ENCODE measurements around the gene BAHCC1.

Gene BAHCC1

DNA sequence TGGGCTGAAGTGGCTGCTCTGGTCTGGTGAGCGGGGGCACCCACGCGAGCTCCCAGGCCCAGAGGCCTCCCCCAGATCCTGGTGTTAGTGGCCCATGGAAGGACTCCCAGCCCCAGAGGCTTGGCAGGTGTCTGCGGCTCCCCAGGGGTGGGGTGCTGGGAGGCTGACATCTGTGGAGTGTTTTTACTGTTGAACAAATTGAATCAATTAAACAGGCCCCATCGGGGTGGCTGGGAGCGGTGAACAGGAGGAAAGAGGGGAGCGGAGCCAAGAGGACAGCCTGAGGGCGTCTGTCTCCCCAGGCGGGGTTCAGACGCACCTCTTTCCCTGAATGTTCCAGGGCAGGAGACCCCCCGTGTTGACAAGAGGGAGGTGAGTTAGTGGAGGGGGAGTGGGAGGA lies 87.4 kb downstream of the BAHCC1 start:
- DNase-seq: no peak

DNA sequence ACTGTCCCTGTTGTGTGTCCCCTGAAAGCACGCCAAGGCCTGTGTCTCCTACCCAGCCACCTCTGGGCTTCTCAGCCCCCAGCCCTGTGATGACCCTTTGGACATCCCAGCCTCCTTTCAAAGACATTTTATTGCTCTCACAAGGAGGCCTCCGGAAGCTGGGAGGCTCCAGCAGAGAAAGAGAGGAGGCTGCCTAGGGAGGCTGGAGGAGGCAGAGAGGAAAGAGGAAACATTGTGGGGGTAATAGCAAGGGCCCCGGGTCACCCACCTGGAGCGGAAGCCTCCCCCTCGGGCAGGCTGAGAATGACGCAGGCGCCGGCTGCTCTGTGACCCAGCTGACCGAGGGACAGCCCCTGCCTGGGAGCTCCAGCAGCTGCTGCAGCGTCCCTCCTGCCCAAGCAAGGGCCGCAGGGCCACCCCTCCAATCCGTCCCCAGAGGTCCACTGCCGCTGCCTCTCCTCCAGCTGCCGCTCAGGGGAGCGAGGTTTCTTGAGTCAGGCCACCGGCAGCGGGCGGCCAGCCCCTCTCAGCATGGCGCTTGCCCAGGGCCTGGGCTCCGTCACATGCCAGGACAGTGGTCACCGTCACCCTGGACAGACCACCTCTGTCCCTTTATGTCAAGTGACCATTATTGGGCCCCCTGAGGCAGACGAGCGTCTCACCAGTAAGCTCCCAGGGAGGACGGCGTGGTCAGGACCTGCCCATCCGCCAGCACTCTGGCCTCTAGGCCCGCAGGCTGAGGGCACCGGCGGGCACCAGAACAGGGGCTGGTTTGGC lies 88.0 kb downstream of the BAHCC1 start:
- DNase-seq: no peak

DNA sequence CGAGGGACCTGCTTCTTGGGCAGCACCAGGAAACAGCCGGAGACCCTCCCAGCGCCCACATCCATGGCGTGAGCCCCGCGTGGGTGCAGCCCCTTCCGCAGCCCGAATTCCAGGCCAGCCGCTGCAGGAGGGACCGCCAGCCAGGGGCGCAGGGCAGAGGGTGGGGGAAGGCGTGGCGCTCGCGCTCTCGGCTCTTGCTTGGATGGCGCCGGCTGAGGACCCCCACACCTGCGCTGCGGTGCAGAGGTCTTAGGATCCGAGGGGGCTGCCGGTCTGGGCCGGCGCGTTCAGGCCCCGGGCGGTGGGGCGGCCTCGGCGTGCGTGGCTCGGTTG lies 88.6 kb downstream of the BAHCC1 start:
- no peak for DNase-seq

DNA sequence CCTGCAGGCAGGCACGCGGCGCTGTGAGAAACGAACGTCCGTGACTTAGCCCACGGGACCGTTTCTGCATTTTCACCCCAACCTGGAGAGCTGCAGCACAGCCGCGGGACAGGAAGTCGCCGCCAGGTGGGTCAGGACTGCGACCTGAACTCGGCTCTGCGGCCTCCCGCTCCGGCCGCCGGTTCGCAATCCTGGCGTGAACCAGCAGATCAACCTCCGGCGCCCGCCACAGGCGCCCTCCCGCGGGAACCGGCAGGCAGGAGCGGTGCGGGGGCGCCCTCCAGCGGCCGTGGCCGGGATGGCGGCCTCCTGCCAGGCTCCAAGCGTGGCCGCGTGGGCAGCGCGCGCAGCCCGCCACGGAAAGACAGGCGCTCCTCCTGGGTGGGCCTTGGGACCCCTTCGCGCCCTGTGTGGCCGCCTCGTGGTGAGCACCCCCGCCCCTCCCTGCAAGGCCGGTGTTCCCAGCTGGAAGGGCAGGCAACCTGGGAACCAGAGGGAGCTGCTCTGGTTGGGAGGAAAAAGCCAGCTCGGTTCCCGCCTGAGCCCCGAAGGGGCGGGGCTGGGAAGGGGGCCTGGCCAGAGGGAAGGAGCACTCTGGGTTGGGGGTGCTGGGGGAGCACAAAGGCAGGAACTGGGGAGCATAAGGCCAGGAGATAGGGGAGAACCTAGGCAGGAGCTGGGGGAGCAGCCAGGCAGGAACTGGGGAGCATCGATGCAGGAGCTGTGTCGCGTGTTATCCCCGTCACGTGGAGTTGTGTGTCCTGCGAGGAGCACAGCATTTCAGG lies 89.1 kb downstream of the BAHCC1 start:
- DNase-seq: no peak

DNA sequence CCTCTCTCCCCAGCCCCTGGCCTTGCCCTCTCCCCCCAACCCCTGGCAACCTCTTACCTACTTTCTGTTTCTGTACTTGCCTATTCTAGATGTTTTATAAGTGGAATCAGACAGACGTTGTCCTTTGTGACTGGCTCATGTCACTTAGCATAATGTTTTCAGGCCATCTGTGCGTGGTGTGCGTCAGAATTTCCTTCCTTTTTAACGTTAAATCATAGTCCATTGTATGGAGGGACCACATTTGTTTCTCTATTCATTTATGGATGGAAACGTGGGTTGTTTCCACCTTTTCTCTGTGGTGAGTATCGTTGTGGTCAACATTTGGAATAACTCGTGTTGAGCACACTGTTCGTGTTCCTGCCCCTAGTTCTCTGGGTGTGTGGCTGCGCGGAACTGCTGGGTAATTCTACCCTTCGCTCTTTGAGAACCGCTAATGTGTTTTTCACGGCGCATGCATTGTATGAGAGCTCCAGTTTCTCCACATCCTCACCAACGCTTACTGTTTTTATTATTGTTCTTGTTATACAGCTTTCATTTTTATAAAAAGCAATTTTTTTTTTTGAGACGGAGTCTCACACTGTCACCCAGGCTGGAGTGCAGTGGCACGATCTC lies 91.0 kb downstream of the BAHCC1 start:
- no peak for DNase-seq

DNA sequence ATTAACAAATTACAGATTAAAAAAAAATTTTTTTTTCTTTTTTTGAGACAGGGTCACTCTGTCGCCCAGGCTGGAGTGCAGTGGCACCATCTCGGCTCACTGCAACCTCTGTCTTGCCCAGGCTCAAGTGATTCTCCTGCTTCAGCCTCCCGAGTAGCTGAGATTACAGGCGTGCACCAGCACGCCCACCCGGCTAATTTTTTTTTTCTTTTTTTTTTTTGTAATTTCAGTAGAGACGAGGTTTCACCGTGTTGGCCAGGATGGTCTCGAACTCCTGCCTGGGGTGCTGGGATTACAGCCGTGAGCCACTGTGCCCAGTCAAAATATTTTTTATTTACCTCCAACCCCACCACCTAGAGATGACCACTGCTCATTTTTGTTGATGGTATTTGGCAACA lies 91.8 kb downstream of the BAHCC1 start:
- no peak for DNase-seq

DNA sequence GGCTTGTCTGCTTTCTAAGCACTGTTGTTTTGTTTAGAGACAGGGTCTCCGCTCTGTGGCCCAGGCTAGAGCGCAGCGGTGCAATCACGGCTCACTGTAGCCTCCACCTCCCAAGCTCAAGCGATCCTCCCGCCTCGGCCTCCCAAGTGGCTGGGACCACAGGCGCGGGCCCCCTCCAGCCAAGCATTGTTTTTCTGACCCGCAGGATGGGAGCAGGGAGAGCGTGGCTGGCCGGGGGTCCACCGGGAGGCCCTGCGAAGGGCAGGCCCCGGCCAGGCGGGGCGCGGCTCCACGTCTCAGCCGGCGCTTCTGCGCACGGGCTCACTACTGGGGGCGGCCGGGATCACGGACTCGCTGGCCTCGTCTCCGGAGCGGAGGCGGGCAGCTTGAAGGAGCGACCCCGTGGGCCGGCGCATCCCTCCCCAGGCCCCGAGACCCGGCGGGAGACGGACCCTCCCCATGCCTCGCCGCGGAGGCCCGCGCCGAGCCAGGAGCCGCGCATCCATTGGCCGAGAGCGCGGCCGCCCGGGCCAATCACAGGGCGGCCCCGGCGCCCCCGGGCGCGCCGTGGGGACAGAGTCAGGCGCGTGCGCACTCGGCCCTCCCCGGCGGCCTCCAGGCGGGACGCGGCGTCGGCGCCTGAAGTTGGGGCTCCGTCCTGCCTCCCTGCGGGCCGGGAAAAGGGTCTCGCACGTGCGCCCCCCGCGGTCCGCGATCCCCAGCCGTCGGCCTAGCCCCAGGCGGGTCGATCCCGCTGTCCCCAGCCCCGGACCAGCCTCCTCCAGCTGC lies 92.4 kb downstream of the BAHCC1 start:
- DNase-seq: no peak

DNA sequence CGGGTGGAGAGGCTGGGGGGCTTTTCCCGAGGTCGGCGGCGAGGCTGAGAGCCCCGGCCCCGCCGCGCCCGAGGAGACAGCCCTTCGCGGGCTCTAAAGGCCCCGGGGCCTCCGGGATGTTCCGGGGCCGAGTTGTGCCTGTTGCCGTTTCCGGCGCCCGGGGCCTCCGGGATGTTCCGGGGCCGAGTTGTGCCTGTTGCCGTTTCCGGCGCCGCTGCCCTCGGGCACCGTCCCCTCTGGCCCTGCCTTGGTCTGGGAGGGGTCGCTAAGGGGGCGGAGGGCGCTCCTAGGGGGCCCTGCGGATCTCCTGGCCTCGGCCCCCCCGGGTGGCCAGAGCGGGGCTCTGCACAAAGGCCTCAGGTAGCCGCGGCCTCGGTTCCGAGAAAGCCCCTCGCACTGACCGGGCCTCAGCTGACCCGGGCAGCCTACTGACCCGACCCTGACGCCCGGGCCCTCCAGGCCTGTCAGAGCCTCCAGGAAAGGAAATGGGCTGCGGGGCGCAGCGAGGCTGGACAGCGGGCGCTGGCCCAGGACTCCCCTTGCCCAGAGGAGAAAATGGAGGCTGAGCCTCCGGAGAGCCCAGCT lies 93.1 kb downstream of the BAHCC1 start:
- no peak for DNase-seq

DNA sequence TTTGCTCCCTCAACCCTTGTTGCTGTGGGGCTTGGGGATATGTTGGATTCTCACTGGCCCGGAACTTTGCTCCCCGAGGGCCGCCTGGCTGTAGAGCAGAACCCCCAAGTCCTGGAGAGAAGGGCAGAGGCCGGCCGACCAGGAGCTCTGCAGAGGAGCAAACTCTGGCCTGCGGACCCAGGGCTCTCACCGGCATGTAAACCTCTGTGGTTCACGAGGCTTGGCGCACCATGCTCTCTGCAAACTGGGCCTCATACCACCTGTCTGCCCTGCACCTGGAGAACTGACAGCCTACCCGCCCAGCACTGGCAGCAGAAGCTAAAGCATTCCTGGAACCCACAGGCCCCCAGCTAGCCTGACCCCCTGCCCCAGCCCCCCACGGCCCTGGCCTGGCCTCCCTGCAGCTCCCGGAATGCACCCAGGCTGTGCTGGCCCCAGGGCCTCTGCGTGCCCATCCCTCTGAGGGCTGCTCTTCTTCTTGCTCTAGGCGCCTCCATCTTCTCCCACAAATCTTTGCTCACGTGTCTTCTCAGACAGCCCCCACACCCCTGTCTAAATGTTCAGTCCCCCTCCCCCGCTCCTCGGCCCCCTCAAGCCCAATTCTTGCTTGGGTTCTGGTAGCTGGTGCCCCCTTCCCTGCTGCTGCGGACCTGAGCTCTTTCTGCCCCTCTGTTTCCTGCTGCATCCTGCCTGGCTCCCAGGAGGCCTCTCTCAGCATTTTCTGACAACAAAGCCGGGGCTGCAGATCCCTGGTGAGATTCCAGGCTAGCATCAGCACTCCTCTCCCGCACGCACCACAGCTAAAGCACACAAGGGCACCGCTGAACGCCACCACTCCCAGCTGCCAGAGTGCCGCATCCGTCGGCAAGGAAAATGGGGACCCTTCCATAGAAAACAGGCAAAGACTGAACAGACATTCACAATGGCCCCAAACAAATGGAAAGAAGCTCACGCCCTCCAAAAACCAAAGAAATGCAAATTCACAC lies 94.0 kb downstream of the BAHCC1 start:
- DNase-seq: no peak

DNA sequence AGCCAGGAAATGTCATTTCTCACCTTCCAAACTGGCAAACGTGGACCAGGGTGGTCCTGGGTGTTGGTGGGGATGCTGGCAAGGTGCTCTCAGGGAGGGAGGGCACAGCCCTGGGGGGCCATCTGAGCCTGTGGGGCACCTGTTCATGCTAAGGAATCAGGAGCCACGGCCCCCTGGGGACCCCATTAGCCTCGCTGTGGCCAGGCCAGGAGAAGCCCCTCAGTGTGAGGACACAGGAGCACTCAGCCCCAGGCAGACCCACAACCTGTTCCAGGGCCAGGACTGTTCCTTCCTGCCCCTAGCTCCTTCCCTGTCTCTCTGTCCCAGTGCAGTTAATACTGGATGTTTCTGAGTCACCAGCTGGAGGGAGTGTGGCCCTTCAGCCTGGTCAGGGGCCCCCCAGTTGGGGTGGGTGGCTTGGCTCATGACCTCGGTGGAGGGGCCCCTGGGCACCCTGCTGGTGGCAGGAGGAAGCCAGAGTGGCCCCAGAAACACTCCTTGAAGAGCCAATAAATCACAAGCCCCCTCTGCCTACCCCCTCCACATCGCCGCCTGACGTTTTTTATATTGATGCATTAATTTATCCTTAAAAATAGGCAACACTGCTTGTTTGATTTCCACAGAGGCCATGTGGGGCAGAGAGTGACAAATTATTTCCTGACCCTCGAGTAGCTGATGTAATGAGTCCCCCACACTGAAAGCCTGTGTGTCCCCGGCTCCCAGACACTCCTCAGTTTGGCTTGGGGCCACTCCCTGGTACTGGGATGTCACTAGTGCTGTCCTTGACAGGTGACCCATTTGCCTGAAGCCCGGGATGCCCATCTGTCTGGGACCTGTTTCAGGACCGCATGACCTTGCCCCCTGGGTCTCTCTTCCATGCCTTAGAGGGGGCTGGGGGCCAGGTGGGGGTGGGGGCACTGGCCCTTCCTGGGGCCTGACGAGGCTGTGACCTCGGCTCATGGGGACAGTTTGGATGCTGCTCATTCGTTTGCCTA lies 95.0 kb downstream of the BAHCC1 start:
- DNase-seq: no peak

DNA sequence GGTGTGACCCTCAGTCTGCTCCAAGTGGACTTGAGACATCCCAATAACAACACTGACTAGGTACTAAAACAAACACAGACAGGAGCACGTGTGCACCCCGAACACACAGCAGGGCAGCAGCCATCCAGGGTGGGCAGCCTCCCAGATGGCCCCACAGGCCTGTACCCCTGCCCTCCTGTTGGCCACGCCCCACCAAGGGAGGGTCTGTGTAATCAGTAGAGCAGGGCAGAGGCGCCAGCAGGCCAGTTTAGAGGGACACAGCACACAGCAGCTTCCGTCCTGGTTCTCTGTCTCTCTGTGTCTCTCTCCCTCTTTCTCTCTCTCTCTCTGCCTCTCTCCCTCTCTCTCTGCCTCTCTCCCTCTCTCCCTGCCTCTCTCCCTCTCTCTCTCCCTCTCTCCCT lies 95.9 kb downstream of the BAHCC1 start:
- DNase-seq: no peak

DNA sequence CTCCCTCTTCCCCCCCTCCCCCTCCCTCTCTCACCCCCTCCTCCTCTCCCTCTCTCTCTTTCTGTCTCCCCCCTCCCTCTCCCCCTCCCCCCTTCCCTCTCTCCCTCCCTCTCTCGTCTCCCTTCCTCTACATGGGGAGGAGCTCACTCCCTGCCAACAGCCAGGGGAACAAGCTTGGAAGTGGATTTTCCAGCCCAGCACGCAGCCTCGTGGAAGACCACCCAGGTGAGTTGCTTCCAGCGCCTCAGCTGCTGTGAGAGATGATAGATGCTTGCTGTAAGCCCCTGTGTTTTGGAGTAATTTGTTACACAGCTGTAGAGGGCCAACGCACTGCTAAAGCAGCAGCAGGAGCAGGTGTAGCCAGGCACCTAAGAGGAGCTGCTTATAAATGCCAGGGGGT lies 96.5 kb downstream of the BAHCC1 start:
- DNase-seq: no peak

DNA sequence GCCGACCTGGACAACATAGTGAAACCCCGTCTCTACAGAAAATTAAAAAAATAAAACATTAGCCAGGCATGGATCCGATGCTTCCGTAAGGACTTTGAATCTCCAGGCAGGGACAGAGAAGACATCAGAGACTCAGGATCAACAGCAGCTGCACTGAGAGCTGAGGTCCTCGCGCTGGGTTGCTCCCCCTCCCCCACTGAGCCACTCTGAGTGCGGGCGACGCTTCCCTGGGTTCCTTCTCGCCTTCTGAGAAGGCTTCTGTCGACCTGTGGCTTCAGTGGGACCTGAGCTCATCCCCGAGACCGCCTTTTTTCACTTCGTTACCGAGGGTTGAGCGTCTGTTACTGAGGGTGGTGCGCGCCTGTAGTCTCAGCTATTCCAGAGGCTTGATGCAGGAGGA lies 96.9 kb downstream of the BAHCC1 start:
- DNase-seq: no peak

DNA sequence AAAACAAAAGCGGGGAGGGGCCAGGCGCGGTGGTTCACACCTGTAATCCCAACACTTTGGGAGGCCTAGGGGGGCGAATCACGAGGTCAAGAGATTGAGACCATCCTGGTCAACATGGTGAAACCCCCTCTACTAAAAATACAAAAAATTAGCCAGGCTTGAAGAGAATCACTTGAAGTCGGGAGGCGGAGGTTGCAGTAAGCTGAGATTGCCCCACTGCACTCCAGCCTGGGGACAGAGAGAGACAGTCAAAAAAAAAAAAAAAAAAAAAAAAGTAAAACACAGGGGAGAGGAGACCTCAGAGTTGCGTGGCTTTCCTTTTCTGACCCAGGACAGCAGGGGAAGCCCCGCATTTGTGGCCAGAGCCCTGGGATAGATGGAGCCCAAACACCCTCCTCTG lies 97.4 kb downstream of the BAHCC1 start:
- DNase-seq: no peak

DNA sequence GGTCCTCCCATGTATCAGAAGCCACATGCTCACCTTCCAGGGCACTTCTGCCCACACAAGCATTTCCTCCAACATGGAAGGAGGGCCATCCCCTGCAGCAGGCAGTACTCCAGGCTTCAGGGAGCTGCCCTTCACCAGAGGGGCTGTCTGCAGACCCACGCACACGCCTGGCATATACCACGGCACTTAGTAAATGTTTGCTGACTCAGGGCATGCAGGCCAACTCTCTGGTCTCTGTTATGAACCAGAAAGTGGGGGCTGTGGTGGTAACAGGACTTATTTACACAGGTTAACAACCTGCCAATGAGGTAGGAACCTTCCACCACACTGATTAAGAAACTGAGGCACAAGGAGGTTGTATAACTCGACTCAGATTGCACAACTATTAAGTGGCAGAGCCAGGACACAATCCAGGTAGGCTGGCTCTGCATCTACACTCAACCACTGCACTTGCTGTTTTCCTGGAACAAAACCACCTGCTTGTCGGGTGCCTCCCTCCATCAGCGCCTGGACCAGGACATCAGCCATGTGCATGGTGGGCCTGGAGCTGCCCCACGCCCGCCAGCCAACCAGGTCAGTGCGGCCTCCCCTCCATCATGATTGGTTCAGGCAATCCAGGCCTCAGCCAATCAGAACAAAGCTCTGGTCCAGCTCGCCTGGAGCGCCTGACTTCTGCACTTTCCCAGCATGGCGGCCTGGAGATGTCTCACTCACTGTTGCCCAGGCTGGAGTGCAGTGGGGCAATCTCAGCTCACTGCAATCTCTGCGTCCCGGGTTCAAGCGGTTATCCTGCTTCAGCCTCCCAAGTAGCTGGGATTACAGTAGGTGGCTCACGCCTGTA lies 98.2 kb downstream of the BAHCC1 start:
- no peak for DNase-seq

DNA sequence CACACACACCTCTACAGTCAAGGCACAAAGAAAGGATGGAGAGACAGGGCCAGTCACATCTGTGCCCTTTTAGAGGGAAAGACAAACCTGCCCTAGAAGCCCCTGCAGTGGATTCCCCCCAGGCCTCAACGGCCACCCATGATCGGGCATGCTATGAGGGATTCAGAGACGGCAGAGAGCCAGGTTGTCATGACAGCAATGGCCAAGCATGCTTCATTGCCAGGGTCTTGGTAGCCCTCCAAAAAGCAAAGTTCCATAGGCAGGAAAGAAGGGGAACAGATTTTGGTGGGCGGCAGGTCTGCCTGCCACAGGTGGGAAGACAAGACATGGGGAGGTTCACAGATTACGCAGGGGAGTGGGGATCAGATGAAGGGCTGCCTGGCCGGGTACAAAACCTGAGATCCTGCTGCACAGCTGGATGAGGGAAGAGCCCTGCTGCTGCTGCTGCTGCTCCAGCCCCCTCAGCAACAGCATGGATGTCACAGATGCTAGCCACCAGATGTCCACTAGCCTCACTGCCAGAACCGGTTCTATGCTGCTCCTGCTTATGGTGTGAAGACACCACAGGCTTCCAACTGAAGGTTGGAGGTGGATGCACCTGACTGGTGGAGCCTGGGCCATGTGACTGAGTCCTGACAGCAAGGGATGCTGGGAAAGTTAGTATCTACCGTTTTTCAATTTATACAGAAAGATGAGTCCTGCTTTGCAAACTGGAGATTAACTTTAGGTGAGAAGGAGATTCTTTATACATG lies 99.5 kb downstream of the BAHCC1 start:
- DNase-seq: no peak

DNA sequence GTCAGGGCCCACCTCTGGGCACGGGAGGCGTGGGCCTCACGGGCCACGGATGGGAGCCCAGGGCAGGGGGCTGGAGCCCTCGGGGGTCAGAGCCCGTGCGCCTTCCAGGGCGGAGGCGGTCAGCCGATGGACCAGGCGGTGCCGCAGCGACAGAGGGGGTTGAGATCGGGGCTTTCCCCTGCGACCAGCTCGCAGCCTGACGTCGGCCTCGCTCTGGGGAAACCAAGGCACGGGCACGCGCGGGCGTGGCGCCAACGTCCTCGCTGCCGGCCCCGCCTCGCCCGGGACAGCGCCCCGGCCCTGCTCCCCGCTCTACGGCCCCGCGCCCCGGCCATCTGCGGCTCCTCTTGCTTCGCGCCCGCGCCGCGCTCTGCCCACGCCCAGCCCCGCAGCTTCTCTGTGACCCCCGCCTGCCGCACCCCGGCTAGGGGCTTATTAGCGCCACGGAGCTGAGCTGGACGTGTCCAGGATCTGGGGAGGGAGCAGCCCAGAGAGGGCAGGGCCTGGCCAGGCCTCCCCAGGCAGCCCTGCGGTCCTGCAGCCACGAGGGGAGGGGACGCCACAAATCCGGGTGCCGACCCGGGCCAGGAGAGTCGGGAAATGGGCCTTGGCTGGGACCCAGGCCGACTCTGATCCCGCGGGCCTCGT lies 103.8 kb downstream of the BAHCC1 start:
- no peak for DNase-seq

DNA sequence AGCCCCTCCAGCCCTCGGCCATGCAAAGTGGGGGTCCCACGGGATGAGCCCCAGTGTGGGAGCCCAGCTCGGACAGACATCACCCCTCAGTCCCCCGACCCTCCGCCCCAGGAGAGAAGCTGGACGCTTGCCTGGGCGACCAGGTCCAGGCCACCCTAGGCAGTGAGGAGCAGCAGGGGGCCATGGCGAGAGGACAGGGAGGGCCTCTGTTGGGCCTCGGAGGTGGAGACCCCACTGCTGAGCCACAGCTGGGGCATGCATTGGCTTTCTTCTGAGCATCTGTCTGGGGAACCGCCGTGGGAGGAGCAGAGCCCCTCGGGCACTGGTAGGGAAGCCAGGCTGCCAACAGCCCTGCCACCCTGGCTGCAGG lies 104.3 kb downstream of the BAHCC1 start:
- no peak for DNase-seq
